Fibroblast of upper back skin (primary cell): ENCODE measurements around the gene PTPRM.
"Not testable (repeated sequence)": the region's sequence is repeated elsewhere in the genome, so short reads cannot be mapped to it uniquely, and the experiment has no call there.

Experiments
- DNase-seq: peaks from one replicate; pipeline ENCODE4 v3.0.0-alpha.2; 2013

PTPRM gene

DNA sequence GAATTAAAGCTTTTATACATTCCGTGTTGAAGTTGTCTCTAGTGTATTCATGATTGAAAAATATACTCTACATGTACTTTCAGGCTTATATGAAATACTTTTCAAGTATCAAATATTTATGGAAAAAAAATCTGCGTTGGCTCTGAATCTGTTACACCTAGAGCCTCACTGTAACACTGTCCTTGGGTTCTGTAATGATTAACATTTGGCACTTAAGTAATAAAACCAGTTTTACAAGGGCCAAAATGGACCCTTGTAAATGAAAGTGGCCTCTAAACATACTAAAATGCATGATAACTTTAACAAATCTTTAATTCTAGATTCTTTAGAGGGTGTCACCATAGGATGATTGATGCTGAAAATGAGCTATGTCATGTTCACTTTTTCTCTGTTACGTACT is 162.8 kb downstream of the PTPRM start:
- no peak for DNase-seq

GRCh38 chr18:7730682-7731081 is 163.6 kb downstream of the PTPRM start:
- DNase-seq, result no peak

DNA sequence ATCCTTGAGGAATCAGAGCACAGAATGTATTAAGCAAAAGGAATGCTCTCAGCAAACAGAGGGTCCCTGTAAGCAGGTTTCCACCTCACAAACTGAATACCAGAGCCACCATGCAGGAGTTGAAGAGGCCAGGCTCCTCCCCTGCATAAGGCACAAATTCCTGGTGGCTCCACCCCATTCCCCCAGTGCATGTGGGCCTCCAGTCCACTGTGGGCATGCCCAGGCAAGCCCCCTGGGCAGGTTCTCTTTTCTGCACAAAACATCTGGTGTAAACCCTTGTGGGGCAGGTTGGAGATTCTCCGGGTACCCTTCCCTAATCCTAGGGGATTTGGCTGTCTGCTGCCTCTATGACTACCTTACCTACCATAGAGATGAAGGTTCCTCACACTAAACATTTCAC is 166.5 kb downstream of the PTPRM start:
- DNase-seq, result no peak

- no peak for DNase-seq
Observed at GRCh38 chr18:7735196-7735595, 168.1 kb downstream of the PTPRM start.

GRCh38 chr18:7735626-7736175 is 168.6 kb downstream of the PTPRM start:
- no peak for DNase-seq

DNA sequence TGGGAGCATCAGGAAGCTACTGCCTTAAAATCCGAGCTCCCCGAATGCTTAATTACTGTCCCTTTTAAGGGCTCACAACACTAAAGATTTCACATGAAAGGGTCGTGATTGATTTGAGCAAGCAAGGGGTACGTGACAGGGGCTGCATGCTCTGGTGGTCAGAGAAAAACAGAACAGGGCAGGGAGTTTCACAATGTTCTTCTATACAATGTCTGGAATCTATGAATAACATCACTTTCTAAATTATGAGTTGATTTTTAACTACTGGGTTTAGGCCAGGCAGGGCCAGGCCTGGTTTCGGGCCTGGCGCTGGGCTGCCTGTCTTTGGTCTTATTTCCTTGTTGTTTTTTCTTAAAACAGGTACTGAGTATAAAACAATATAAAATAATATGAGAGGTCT is 169.4 kb downstream of the PTPRM start:
- DNase-seq, result not testable (repeated sequence)

- no peak for DNase-seq
Observed at GRCh38 chr18:7737550-7737949, 170.4 kb downstream of the PTPRM start.

DNA sequence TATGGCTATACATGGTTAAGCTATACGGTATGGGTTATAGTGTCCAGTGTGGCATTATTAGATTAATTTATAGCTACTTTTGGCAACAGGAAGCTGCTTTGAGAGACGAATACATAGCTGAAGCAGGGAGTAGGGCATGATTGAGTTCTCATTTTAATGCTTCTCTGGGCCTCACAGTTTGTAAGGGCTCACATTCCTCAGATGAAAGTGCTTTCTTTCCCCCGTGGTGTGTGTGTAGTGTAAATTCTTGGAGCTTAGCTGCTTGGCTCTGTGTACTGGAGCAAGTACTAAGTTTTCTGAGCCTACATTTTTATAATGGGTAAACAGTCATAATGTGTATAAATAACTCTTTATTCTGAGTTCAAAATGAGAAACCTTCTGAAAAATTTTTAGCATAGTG is 173.7 kb downstream of the PTPRM start:
- DNase-seq, result peak; percentile 38

DNA sequence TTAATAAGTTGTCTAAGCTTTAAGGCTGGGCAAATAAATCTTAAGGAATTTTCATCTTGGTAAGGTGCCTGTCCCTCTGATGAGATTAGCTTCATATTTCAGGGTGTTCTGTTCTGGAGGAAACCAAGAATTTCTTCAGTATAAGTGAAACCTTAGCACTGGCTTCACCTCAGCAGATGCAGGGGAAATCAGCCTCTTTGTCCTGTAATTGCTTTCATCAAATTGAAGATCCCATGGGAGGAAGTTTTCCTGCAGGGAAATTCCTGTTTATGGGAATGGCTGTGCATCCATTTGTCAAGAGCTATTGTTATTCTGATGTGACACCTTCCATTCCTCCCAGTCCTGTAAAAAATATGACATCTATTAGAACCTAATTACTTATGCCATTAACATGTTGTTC is 174.5 kb downstream of the PTPRM start:
- no peak for DNase-seq

GRCh38 chr18:7742224-7742623 is 175.1 kb downstream of the PTPRM start:
- DNase-seq, result no peak

DNA sequence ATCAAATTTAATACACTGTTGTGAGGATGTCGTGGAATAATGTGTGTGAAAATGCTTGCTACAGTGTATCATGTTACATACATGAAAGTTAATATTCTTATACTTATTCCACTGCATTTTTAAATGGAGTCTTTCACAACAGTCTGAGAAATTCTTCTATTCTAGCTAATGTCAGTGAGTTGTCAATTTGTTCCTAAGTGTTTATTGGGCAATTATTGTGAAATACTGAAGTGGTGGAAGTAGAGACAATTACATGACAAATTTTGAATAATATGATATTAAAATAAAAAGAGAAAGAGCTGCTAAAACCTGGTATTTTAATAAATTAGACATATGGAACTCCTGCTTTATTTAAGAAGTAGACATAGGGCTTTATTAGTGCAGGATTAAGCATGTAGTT is 176.1 kb downstream of the PTPRM start:
- no peak for DNase-seq

GRCh38 chr18:7746106-7746505 is 179.0 kb downstream of the PTPRM start:
- no peak for DNase-seq

- DNase-seq, result no peak
Observed at GRCh38 chr18:7748251-7749007, 181.3 kb downstream of the PTPRM start.

- DNase-seq, result no peak
Observed at GRCh38 chr18:7749008-7749405, 181.9 kb downstream of the PTPRM start.

DNA sequence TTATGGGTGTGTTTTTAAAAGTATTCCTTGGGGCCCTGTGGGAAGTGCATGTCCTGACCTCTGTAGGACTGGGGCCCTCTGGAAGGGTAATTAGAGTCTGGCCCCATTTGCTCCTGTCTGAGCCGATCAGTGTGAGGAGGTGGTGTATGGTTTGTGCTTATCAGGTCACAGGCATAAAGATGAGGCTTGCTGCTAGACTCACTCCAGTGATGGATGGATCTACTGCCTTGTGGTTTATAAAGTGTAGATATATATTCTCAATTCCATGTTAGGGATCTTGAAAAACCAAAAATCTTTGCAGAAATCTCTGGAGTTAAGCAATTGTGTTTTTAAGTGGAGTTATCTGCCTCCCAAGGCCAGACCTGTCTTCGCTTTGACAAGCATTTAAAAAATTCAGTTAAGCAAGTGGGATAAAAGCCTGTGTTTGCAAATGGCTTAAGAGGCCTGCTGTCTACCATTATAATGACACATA is 182.4 kb downstream of the PTPRM start:
- DNase-seq, result peak; percentile 70

DNA sequence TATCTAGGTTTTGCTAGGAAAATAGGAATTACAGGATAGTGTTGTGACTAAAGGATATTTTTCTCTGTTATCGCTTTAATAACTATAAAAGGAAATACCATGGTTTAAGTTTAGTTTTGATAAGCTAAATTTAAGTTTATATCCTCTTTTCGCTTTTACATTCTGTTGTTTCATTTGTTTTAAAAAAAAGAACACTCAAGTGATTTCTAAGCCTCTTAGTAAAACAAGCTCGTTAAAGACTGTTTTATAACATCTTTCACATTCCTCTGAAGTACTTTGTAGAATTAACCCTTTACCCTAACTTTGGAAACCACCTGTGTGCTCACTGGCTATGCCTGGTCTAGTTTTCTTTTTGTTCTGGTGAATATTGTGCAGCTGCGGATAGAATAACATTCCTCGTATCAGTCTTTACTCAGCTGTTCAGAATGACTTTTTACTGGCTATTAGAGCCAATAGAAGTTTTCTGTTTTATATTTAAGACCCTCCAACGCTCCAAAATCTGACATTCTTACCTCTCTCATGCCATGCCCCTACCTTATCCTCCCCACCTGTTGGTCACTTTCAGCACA is 183.1 kb downstream of the PTPRM start:
- no peak for DNase-seq

- DNase-seq, result no peak
Observed at GRCh38 chr18:7750966-7751365, 183.8 kb downstream of the PTPRM start.

DNA sequence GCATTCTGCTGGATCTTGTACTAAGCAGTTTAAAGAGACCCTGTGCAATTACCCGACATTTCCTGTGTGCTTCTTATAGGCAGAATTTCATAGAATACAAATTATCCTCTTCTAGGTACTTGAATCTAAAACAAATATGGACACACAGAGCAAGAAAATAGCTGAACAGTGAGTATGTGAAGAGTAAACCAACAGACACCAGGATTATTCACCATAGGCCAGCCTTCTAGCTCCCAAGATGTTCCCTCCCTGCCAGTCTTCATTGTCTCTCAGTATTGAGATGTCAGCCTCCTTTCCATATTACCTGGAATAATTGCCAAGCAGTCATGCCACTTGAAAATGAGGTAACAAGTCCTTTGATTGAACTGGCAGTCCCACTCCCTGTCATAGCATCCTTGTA is 187.1 kb downstream of the PTPRM start:
- no peak for DNase-seq

DNA sequence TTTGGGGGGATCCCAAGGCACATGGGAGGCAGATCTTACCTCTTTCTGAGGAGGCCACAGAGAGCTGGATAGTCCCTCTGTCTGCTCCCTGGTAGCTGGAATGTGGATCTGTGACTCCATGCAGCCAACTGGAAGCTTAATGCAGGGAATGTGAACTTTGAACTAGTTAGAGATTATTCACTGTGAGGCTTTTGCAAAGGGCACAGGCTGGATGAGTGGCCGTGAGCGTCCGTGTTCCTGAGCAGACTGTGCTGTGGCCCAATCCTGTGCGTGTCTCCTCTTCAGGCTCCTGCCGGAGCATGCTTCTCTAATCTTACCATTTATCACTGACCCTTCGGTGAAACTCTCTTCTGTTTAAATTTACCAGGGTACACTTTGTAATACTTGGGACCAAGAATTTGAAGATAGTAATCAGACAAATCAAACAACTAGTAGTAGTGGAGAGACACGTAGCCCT is 187.6 kb downstream of the PTPRM start:
- DNase-seq, result no peak

DNA sequence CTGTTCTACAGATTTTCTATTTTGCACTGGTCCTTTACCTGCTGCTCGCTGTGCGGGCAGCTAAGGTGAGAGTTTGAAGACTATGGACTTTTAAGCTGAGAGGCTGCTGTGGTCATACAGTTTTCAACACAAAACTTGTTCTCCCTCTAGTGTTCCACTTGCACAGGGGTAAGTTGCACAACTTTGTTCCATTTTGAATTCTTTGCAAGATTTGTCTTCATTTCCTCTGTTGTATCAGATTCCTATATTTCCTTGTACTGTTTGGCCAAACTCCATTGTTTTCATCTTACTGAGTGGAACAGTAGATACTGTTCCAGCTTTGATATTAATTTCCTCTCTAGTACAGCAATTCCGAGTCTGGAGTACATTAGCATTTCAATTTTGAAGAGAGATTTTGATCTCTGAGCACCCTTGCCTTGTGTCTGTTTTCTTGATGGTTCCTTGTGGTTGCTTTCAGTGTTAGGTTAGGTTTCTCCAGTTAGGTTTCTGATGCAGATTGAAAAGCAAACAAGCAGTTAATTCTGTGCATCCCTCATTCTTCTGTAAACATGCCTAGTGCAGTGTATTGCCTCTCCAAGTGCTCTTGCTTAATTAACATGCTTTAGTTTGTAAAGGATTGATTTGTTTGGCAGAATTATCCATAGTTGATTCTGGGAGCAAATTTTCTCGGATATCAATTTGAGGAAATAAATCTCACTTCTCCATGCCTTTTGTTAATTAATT is 188.8 kb downstream of the PTPRM start:
- DNase-seq, result no peak

DNA sequence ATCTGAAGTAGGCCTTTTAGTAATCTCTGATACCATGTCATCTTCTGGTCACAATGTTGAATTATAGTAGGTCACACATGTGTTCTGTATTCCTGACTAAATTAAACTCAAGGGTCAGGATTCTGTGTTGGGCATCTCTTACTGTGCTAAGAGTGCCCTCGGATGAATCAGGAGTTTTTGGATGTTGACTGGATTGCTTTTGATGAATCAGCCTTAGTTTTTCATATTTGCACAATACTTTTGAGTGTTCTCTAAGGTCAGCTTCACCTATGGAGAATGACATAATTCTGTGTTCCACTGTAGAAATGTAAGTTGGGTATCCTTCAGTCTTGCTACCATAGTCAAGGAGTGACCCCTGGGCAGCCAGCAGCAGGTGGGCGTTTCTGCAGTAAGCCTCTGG is 190.1 kb downstream of the PTPRM start:
- no peak for DNase-seq

GRCh38 chr18:7758764-7759163 is 191.6 kb downstream of the PTPRM start:
- no peak for DNase-seq
